Spleen (tissue), 11 donors: Measurements from ENCODE around the gene COL6A3. TPM values are rescaled to one million over a fixed set of nuclear protein-coding genes. Genes with fewer than 3 reads are reported as not detected.

Experiments used
- DNase-seq: peaks from one replicate; pipeline ENCODE4 v3.0.0-alpha.2; 2020
- H3K27ac ChIP-seq, 8 donors: fragments of 200-600 bp; sonication (generic) in 7 of 8; 1 replicate in 4 of 8; 2 replicates in 4 of 8; pipeline versions ENCODE4 v1.5.0 to v1.8.0; 2016 to 2021; ENCODE audit warnings: inconsistent platforms in 4 of 8, mild to moderate bottlenecking in 4 of 8, moderate library complexity in 1 of 8
- H3K27me3 ChIP-seq, 7 donors: fragments of 200-600 bp; sonication (generic) in 6 of 7; replicated peaks in 1 of 7; 1 replicate in 4 of 7; 2 replicates in 3 of 7; pipeline versions ENCODE4 v1.5.0 to v1.8.0; 2016 to 2021; ENCODE audit warnings: inconsistent platforms in 3 of 7, mild to moderate bottlenecking in 1 of 7
- H3K36me3 ChIP-seq, 6 donors: fragments of 200-600 bp; sonication (generic) in 5 of 6; 1 replicate in 4 of 6; 2 replicates in 2 of 6; pipeline versions ENCODE4 v1.5.0 to v1.8.0; 2016 to 2021; ENCODE audit warnings: inconsistent platforms in 2 of 6
- H3K4me1 ChIP-seq, 6 donors: fragments of 200-600 bp; sonication (generic) in 5 of 6; 1 replicate in 3 of 6; 2 replicates in 3 of 6; pipeline versions ENCODE4 v1.5.0 to v1.8.0; 2016 to 2021; ENCODE audit warnings: inconsistent platforms in 3 of 6
- H3K4me3 ChIP-seq, 8 donors: fragments of 200-600 bp; sonication (generic) in 7 of 8; 1 replicate in 4 of 8; 2 replicates in 4 of 8; pipeline versions ENCODE4 v1.5.0 to v1.8.0; 2016 to 2021; ENCODE audit warnings: inconsistent platforms in 4 of 8, mild to moderate bottlenecking in 4 of 8, moderate library complexity in 2 of 8
- H3K9me3 ChIP-seq, 8 donors: fragments of 200-600 bp; sonication (generic) in 7 of 8; 1 replicate in 4 of 8; 2 replicates in 4 of 8; pipeline versions ENCODE4 v1.5.0 to v1.8.0; 2016 to 2021; ENCODE audit warnings: inconsistent platforms in 4 of 8
- POLR2A ChIP-seq, 3 donors: fragments of 450-650 bp; IDR thresholded peaks; one replicate each; pipeline ENCODE4 v1.5.1; 2017; ENCODE audit warnings: antibody characterized with exemption in 3 of 3, mild to moderate bottlenecking in 1 of 3
- POLR2AphosphoS5 ChIP-seq, 3 donors: sonication (generic); formaldehyde crosslinking; IDR thresholded peaks; one replicate each; pipeline ENCODE4 v1.5.1; 2017; ENCODE audit warnings: antibody characterized with exemption in 3 of 3
- WGBS, 5 donors: extraction: QIAGEN DNeasy Blood & Tissue Kit in 3 of 5; methylation state at CpG; one replicate each; pipeline versions ENCODE4 v1.1.5 to v1.1.7; 2013 to 2018; 5-methylcytosine and 5-hydroxymethylcytosine counted together
- intact Hi-C: fragments of 100-400 bp; cut with DNase I; formaldehyde crosslinking; loops from one replicate; pipeline ENCODE4 v1.15.0; 2023; ENCODE audit warnings: low total_unique reads
- polyA plus RNA-seq, 3 donors: library from polyadenylated mRNA; stranded (reverse); fragments of 200-250 nt; gene quantifications; one replicate each; pipeline ENCODE4 v1.2.1, GENCODE V29; 2013
- total RNA-seq, 7 donors: library from RNA; depleted of rRNA in 3 of 7; stranded (reverse); fragments of >200 nt in 3 of 7; fragmentation: NEBNext Ultra II Directional in 4 of 7; extraction: Animal tissue kit (Norgen Biotek cat#: 25700) in 4 of 7; gene quantifications; one replicate each; pipeline versions ENCODE4 v1.1.0 to v1.2.1, GENCODE V29; 2016 to 2021
- TF ChIP-seq, protein P1 (sequence below), 11 experiments: fragments of 200-600 bp in 7 of 11; fragments of 450-650 bp in 4 of 11; sonication (generic) in 4 of 11; IDR thresholded peaks in 8 of 11; conservative IDR thresholded peaks in 3 of 11; 1 replicate in 7 of 11; 2 replicates in 4 of 11; pipeline versions ENCODE4 v1.4.0 to v1.8.0; 2016 to 2021; ENCODE audit warnings: antibody characterized with exemption in 11 of 11, inconsistent platforms in 4 of 11, mild to moderate bottlenecking in 1 of 11
- donor health status: healthy with polysubstance abuse.
- donor health status: DM: no; HTN: no; CAD: no; lungs with moderate emphysema.
- donor health status: DM: no; HTN: no; CAD: no.
- donor health status: Bipolar disorder and iron deficiency.
- donor health status: healthy.
- donor health status: DM: no; HTN: no; CAD: no.
- donor health status: DM: yes; HTN: yes; CAD: no.

Gene COL6A3
- total and polyA plus RNA-seq, 10 donors, result 8.3 to 146 (median 65.4) TPM

DNA sequence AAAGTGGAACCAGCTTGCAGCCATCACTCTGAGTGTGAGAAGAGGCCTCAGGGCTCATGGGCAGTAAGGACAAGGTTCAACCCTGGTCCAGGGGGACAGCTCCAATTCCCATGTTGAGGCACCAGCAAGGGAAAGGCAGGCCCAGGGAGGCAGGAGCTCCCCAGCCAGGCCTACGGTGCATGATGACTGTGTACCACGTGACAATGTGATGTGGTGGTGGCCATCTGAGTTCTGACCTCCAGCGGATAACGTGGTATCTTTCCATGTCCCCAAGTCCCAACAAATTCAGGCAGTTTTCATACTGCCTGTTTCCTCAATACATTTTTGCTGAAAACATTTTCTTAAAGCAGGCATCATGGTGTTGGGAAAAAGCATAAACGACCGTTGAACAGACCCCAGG lies 36.1 kb upstream of the COL6A3 start:
- Histone ChIP-seq H3K27me3 (peaks cover 0 to 71% (median 8%) of the 10 kb centered on the region in 7 donors), H3K9me3 (no peaks in the 10 kb centered on the region), H3K27ac (peak overlapping the region in 5 of 8 donors; percentile 22 to 69 (median 63)), H3K4me1 (peaks cover 0 to 28% (median 10%) of the 10 kb centered on the region in 6 donors), H3K4me3 (no peak overlapping the region), H3K36me3 (no peaks in the 10 kb centered on the region)
- DNase-seq, result no peak
- WGBS, 5 donors, result 83 to 92% (median 91%) methylated on average over 6 of the region's 6 CpGs
- TF ChIP-seq POLR2AphosphoS5 (IDR thresholded peaks at IDR 0.05) (no peak), POLR2A (IDR thresholded peaks at IDR 0.05) (no peak)
- TF ChIP-seq, protein P1, sequence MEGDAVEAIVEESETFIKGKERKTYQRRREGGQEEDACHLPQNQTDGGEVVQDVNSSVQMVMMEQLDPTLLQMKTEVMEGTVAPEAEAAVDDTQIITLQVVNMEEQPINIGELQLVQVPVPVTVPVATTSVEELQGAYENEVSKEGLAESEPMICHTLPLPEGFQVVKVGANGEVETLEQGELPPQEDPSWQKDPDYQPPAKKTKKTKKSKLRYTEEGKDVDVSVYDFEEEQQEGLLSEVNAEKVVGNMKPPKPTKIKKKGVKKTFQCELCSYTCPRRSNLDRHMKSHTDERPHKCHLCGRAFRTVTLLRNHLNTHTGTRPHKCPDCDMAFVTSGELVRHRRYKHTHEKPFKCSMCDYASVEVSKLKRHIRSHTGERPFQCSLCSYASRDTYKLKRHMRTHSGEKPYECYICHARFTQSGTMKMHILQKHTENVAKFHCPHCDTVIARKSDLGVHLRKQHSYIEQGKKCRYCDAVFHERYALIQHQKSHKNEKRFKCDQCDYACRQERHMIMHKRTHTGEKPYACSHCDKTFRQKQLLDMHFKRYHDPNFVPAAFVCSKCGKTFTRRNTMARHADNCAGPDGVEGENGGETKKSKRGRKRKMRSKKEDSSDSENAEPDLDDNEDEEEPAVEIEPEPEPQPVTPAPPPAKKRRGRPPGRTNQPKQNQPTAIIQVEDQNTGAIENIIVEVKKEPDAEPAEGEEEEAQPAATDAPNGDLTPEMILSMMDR (IDR thresholded peaks at IDR 0.05 in 8 of 11, conservative IDR thresholded peaks at IDR 0.05 in 3 of 11), result no peak
- intact Hi-C loops, result no loop called here

DNA sequence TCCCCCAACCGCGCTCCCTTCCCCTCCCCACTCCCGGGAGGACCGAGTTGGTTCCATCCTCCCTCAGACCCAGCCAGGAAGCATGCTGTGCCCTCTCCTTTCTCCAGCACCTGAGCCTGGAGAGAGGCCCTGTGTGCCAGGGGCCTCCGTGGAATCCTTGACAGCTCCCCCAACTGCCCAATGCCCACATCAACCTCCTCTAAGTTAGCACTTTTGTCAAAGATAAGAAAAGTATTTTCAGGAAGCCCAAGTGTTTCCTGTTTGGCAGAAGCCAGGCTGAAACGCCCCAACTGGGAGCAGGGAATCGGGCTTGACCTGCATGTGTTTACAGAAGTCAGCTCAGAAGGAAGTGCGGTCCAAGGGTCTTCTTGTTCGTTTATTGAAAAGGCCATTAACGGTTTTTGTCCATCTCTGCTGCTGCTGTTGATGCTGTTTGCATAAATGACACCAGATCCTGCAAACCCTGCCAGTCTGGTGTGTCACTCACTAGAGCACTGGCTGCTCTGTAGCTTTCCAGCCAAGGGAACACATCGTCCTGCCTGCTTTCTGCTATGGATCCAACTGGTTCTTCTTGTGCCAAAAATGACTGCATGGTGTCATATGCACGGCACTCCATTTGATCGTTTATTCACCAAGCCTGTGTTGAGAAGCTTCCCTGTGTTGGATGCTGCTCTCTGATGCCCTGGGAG lies 35.4 kb upstream of the COL6A3 start:
- DNase-seq, result no peak
- H3K27ac ChIP-seq, result peak overlapping the region in 7 of 8 donors; percentile 22 to 69 (median 60)
- peaks cover 0 to 74% (median 5%) of the 10 kb centered on the region in 7 donors for H3K27me3 ChIP-seq
- peaks cover 0 to 28% (median 10%) of the 10 kb centered on the region in 6 donors for H3K4me1 ChIP-seq
- intact Hi-C loops, result no loop called here
- no peaks in the 10 kb centered on the region for H3K36me3 ChIP-seq
- 22 to 32% (median 26%) methylated on average over 12 to 13 of the region's 13 CpGs for WGBS, 5 donors
- H3K4me3 ChIP-seq, result no peak overlapping the region
- H3K9me3 ChIP-seq, result no peaks in the 10 kb centered on the region
- TF ChIP-seq POLR2A (IDR thresholded peaks at IDR 0.05) (no peak), POLR2AphosphoS5 (IDR thresholded peaks at IDR 0.05) (no peak)
- TF ChIP-seq, protein P1 (IDR thresholded peaks at IDR 0.05 in 8 of 11, conservative IDR thresholded peaks at IDR 0.05 in 3 of 11), result no peak

DNA sequence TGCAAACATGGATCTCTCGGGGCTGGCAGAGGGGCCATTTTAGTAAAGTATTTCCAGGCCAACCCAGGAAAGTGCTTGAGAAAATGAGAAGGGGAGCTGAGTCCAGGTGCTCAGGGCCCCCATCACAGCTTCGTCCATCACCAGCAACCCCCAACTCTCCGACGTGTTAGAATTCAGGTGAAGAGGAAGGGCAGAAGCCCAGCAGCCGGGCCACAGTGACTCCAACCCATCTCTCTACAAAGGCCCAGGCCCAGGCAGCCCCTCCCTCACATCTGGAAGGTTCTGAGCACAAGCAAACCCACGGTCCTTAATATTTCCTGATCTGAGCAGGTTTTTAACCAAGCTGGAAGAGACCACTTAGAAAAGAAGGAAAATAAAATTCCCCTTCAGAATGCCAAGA lies 34.7 kb upstream of the COL6A3 start:
- WGBS, 5 donors, result 60 to 71% (median 68%) methylated on average over 6 of the region's 6 CpGs
- Histone ChIP-seq H3K27me3 (peaks cover 0 to 74% (median 5%) of the 10 kb centered on the region in 7 donors), H3K27ac (peak overlapping the region in 4 of 8 donors; percentile 32 to 69 (median 63)), H3K9me3 (no peaks in the 10 kb centered on the region), H3K4me3 (no peak overlapping the region), H3K4me1 (peaks cover 0 to 28% (median 10%) of the 10 kb centered on the region in 6 donors), H3K36me3 (no peaks in the 10 kb centered on the region)
- DNase-seq, result no peak
- TF ChIP-seq POLR2A (IDR thresholded peaks at IDR 0.05), result no peak
- no peak for TF ChIP-seq POLR2AphosphoS5 (IDR thresholded peaks at IDR 0.05)
- TF ChIP-seq, protein P1 (IDR thresholded peaks at IDR 0.05 in 8 of 11, conservative IDR thresholded peaks at IDR 0.05 in 3 of 11), result no peak
- intact Hi-C loops, result no loop called here

DNA sequence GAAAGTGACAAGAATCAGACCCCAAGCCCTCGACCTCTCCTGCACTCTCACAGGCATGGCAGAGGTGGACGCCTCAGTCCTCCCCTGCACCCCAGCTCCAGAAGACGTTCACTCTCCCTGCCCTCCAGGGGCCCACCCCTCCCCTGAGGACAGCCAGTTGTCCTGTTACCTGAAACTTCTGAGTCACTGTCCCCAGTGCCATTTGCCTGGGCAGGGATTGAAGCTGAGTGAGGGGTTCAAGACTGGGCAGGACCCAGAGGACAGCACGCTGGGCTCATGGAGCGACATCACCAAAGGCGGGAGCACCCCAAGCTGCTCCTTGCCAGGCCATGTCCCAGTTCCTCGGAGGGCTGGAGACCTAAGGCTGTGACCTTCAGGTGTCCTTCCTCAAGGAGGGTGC lies 34.2 kb upstream of the COL6A3 start:
- H3K27ac ChIP-seq, result peak overlapping the region in 2 of 8 donors; percentile 63
- intact Hi-C loops, result no loop called here
- peaks cover 0 to 74% (median 5%) of the 10 kb centered on the region in 7 donors for H3K27me3 ChIP-seq
- H3K4me3 ChIP-seq, result no peak overlapping the region
- WGBS, 5 donors, result 90 to 96% (median 92%) methylated on average over 7 of the region's 7 CpGs
- DNase-seq, result no peak
- H3K4me1 ChIP-seq, result peaks cover 0 to 28% (median 10%) of the 10 kb centered on the region in 6 donors
- TF ChIP-seq POLR2A (IDR thresholded peaks at IDR 0.05) (no peak), POLR2AphosphoS5 (IDR thresholded peaks at IDR 0.05) (no peak)
- TF ChIP-seq, protein P1 (IDR thresholded peaks at IDR 0.05 in 8 of 11, conservative IDR thresholded peaks at IDR 0.05 in 3 of 11), result no peak
- H3K36me3 ChIP-seq, result no peaks in the 10 kb centered on the region
- H3K9me3 ChIP-seq, result no peaks in the 10 kb centered on the region
